ENCODE data around the gene GDPGP1. TPM values are rescaled to one million over a fixed set of nuclear protein-coding genes. Genes with fewer than 3 reads are reported as not detected.

The GDPGP1 gene
- total and polyA plus RNA-seq, 9 of the 15 experiments (the other 6 are each of a cell fraction or from before 2014, with no cell fraction given), result 0.78 to 6.1 (median 2.8) TPM

DNA sequence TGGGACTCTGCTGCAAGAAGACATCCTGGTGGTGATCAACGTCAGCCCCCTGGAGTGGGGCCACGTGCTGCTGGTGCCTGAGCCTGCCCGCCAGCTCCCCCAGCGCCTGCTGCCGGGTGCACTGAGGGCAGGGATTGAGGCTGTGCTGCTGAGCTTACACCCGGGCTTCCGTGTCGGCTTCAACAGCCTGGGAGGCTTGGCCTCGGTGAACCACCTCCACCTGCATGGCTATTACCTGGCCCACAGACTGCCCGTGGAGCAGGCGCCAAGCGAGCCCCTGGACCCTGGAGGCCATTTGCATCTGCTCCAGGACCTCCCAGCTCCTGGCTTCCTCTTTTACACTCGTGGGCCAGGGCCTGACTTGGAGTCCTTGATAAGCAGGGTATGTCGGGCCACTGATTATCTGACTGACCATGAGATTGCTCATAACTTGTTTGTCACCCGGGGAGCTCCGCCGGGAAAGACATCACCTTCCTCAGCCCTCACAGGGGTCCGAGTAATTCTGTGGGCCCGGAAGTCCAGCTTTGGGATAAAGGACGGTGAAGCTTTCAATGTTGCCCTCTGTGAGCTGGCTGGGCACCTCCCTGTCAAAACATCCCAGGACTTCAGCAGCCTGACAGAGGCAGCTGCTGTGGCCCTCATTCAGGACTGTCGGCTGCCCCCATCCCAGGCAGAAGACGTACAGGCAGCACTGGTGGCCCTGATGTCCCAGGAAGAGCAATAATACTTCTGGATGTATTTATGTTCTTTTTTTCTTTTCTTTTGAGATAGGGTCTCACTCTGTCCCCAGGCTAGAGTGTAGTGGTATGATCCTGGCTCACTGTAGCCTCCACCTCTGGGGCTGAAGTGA, 7.6 kb downstream of the GDPGP1 start (continued):
- TF ChIP-seq PBX2 (CRISPR knock-in tag; IDR thresholded peaks at IDR 0.05; ENCODE audit: low read depth), result no peak
- 0 out of 2 replicates have a peak, but pooled peaks have one; percentile 6 for TF ChIP-seq PBX2 (tag; conservative IDR thresholded peaks at IDR 0.05; ENCODE audit: low read depth)
- TF ChIP-seq PRDM10 (IDR thresholded peaks at IDR 0.05; ENCODE audit: partially characterized antibody), result peak; percentile 80
- TF ChIP-seq JUN (IDR thresholded peaks at IDR 0.05; ENCODE audit: borderline replicate concordance, low read depth, low read length), result 0 out of 2 replicates have a peak, but pooled peaks have one; percentile 21
- TF ChIP-seq JUN (CRISPR knock-in tag; IDR thresholded peaks at IDR 0.05; ENCODE audit: borderline replicate concordance), result no peak
- TF ChIP-seq RBFOX2 (IDR thresholded peaks at IDR 0.05; ENCODE audit: low read depth, low read length), result peak; percentile 49
- TF ChIP-seq CTBP1 (IDR thresholded peaks at IDR 0.05; ENCODE audit: borderline replicate concordance), result peak; percentile 55; the same call in 1 of the 2 replicates
- TF ChIP-seq CREM (IDR thresholded peaks at IDR 0.05; ENCODE audit: low read depth), result peak; percentile 37
- TF ChIP-seq, protein P1, sequence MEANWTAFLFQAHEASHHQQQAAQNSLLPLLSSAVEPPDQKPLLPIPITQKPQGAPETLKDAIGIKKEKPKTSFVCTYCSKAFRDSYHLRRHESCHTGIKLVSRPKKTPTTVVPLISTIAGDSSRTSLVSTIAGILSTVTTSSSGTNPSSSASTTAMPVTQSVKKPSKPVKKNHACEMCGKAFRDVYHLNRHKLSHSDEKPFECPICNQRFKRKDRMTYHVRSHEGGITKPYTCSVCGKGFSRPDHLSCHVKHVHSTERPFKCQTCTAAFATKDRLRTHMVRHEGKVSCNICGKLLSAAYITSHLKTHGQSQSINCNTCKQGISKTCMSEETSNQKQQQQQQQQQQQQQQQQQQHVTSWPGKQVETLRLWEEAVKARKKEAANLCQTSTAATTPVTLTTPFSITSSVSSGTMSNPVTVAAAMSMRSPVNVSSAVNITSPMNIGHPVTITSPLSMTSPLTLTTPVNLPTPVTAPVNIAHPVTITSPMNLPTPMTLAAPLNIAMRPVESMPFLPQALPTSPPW (CRISPR knock-in tag; IDR thresholded peaks at IDR 0.05), result peak; percentile 37; the same call in 1 of the 2 replicates
- TF ChIP-seq, protein P2, sequence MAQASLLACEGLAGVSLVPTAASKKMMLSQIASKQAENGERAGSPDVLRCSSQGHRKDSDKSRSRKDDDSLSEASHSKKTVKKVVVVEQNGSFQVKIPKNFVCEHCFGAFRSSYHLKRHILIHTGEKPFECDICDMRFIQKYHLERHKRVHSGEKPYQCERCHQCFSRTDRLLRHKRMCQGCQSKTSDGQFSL (CRISPR knock-in tag; IDR thresholded peaks at IDR 0.05), result peak; percentile 54; the same call in 1 of the 2 replicates
- TF ChIP-seq, protein P2 (tag; IDR thresholded peaks at IDR 0.05), result no peak
- TF ChIP-seq, protein P3, sequence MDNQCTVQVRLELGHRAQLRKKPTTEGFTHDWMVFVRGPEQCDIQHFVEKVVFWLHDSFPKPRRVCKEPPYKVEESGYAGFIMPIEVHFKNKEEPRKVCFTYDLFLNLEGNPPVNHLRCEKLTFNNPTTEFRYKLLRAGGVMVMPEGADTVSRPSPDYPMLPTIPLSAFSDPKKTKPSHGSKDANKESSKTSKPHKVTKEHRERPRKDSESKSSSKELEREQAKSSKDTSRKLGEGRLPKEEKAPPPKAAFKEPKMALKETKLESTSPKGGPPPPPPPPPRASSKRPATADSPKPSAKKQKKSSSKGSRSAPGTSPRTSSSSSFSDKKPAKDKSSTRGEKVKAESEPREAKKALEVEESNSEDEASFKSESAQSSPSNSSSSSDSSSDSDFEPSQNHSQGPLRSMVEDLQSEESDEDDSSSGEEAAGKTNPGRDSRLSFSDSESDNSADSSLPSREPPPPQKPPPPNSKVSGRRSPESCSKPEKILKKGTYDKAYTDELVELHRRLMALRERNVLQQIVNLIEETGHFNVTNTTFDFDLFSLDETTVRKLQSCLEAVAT (IDR thresholded peaks at IDR 0.05), result no peak
- 0 out of 2 replicates have a peak, but pooled peaks have one; percentile 38 for TF ChIP-seq KAT7 (CRISPR knock-in tag; IDR thresholded peaks at IDR 0.05; ENCODE audit: borderline replicate concordance)
- TF ChIP-seq NFE2L1 (tag; IDR thresholded peaks at IDR 0.05; ENCODE audit: borderline replicate concordance, low read depth), result no peak

All from K562 (cell line).